PC-3 (cell line): ENCODE results near the gene ABTB2. TPM values are rescaled to one million over a fixed set of nuclear protein-coding genes. Genes with fewer than 3 reads are reported as not detected.

Experiments
- ATAC-seq: fragments of 200-7000 bp; cut with Tn5 transposase; 2 replicates; pipeline ENCODE4 v1.9.1; 2020; ENCODE audit warnings: mild to moderate bottlenecking, moderate library complexity
- BruUV-seq: library from RNA; stranded (reverse); fragments of 400-500 nt; replicated peaks from 2 replicates; lab custom pipeline; 2021; lab: Mats Ljungman, UMichigan
- CTCF ChIA-PET: fragments of 300-600 bp; sonication (Branson Sonifier 250); formaldehyde crosslinking; loops from one replicate; lab custom pipeline; 2022; ENCODE audit warnings: antibody characterized with exemption; lab: Charles Lee
- POLR2A ChIA-PET: fragments of 300-600 bp; sonication (Branson Sonifier 250); formaldehyde crosslinking; loops from one replicate; lab custom pipeline; 2022; ENCODE audit warnings: antibody characterized with exemption; ENCODE audit not compliant: unreplicated experiment; lab: Charles Lee
- DNase-seq: peaks from one replicate; pipeline ENCODE4 v3.0.0-alpha.2; 2015
- H2AFZ ChIP-seq: fragments of 300-600 bp; sonication (generic); 2 replicates; pipeline ENCODE4 v1.6.0; 2016; ENCODE audit warnings: antibody characterized with exemption, low read length
- H3F3A ChIP-seq: fragments of 300-600 bp; sonication (generic); one replicate; pipeline ENCODE4 v1.6.0; 2017; ENCODE audit warnings: antibody characterized with exemption, low read length, control low read depth, mild to moderate bottlenecking; ENCODE audit not compliant: unreplicated experiment
- H3K27ac ChIP-seq: fragments of 300-600 bp; sonication (generic); 2 replicates; pipeline ENCODE4 v1.5.1; 2016; ENCODE audit warnings: mild to moderate bottlenecking, low read length
- H3K27me3 ChIP-seq: fragments of 300-600 bp; sonication (generic); 2 replicates; pipeline ENCODE4 v1.6.1; 2016; ENCODE audit warnings: low read length, mixed read lengths
- H3K36me3 ChIP-seq: fragments of 300-600 bp; sonication (generic); 2 replicates; pipeline ENCODE4 v1.6.1; 2016; ENCODE audit warnings: low read depth, mixed run types, low read length, mixed read lengths
- H3K4me1 ChIP-seq: fragments of 300-600 bp; sonication (generic); 2 replicates; pipeline ENCODE4 v1.5.1; 2016; ENCODE audit warnings: low read length; ENCODE audit not compliant: insufficient read depth
- H3K4me2 ChIP-seq: fragments of 300-600 bp; sonication (generic); 2 replicates; pipeline ENCODE4 v1.6.0; 2016; ENCODE audit warnings: low read length
- H3K4me3 ChIP-seq: fragments of 300-600 bp; sonication (generic); 2 replicates; pipeline ENCODE4 v1.5.1; 2016; ENCODE audit warnings: mild to moderate bottlenecking, low read length, mixed read lengths
- H3K79me2 ChIP-seq: fragments of 300-600 bp; sonication (generic); 2 replicates; pipeline ENCODE4 v1.6.1; 2017; ENCODE audit warnings: low read length, mixed read lengths
- H3K9ac ChIP-seq: fragments of 300-600 bp; sonication (generic); 2 replicates; pipeline ENCODE4 v1.6.0; 2016; ENCODE audit warnings: mild to moderate bottlenecking, low read length
- H3K9me2 ChIP-seq: fragments of 300-600 bp; sonication (generic); replicated peaks from 2 replicates; pipeline ENCODE4 v1.6.1; 2016; ENCODE audit warnings: mixed run types, low read length, mixed read lengths
- H3K9me3 ChIP-seq: fragments of 300-600 bp; sonication (generic); 2 replicates; pipeline ENCODE4 v1.6.1; 2016; ENCODE audit warnings: low read length, mixed read lengths
- H4K20me1 ChIP-seq: fragments of 300-600 bp; sonication (generic); 2 replicates; pipeline ENCODE4 v1.6.1; 2016; ENCODE audit warnings: low read length, mixed read lengths
- EZH2 ChIP-seq: fragments of 300-600 bp; sonication (generic); IDR thresholded peaks from one replicate; pipeline ENCODE4 v1.6.1; 2017; ENCODE audit warnings: antibody characterized with exemption, mild to moderate bottlenecking, low read length; ENCODE audit not compliant: unreplicated experiment
- EZH2phosphoT487 ChIP-seq: fragments of 300-600 bp; sonication (generic); IDR thresholded peaks from 2 replicates; pipeline ENCODE4 v1.6.1; 2018; ENCODE audit warnings: mild to moderate bottlenecking, antibody characterized with exemption, low read length, borderline replicate concordance
- intact Hi-C: fragments of 100-400 bp; cut with micrococcal nuclease; formaldehyde crosslinking; loops from 2 replicates; pipeline ENCODE4 v1.9.0; 2023
- total RNA-seq: library from RNA; depleted of rRNA; stranded (reverse); fragments of >200 nt; gene quantifications from 2 replicates; pipeline ENCODE4 v1.2.3, GENCODE V29; 2014
- TF ChIP-seq, protein P1 (sequence below): fragments of 300-600 bp; sonication (generic); conservative IDR thresholded peaks from 2 replicates; pipeline ENCODE4 v1.5.1; 2017; ENCODE audit warnings: antibody characterized with exemption, low read depth, mild to moderate bottlenecking, low read length

Gene ABTB2
- total RNA-seq, 1 experiment from 2014 or later = 5.2 TPM

GRCh38 chr11:34214961-34215805 lies 142.6 kb downstream of the ABTB2 start:
- ChIA-PET POLR2A (no interaction called here), CTCF (no interaction called here)
- H3K4me1 ChIP-seq = peaks cover 28% of the 10 kb centered on the region
- BruUV-seq = no TSS peak
- no peak overlapping the region for H3K4me3 ChIP-seq
- ATAC-seq = peak; percentile 72
- H3K9me2 ChIP-seq = no peaks in the 10 kb centered on the region
- peak; percentile 81 for DNase-seq
- H3K79me2 ChIP-seq = no peaks in the 10 kb centered on the region
- H3F3A ChIP-seq = peaks cover 15% of the 10 kb centered on the region
- H3K9me3 ChIP-seq = no peaks in the 10 kb centered on the region
- TF ChIP-seq, protein P1, sequence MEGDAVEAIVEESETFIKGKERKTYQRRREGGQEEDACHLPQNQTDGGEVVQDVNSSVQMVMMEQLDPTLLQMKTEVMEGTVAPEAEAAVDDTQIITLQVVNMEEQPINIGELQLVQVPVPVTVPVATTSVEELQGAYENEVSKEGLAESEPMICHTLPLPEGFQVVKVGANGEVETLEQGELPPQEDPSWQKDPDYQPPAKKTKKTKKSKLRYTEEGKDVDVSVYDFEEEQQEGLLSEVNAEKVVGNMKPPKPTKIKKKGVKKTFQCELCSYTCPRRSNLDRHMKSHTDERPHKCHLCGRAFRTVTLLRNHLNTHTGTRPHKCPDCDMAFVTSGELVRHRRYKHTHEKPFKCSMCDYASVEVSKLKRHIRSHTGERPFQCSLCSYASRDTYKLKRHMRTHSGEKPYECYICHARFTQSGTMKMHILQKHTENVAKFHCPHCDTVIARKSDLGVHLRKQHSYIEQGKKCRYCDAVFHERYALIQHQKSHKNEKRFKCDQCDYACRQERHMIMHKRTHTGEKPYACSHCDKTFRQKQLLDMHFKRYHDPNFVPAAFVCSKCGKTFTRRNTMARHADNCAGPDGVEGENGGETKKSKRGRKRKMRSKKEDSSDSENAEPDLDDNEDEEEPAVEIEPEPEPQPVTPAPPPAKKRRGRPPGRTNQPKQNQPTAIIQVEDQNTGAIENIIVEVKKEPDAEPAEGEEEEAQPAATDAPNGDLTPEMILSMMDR = no peak
- TF ChIP-seq EZH2 = no peak
- no peak for TF ChIP-seq EZH2phosphoT487
- H3K36me3 ChIP-seq = no peaks in the 10 kb centered on the region
- H3K27me3 ChIP-seq = no peaks in the 10 kb centered on the region
- intact Hi-C loops = no loop called here
- H3K9ac ChIP-seq = no peak overlapping the region
- peak overlapping the region; percentile 44 for H3K4me2 ChIP-seq
- H4K20me1 ChIP-seq = no peaks in the 10 kb centered on the region
- no peak overlapping the region for H2AFZ ChIP-seq
- H3K27ac ChIP-seq = peak overlapping the region; percentile 70

- no peak overlapping the region for H3K4me3 ChIP-seq
- no peak overlapping the region for H2AFZ ChIP-seq
- no peaks in the 10 kb centered on the region for H3K9me3 ChIP-seq
- H3F3A ChIP-seq = peaks cover 15% of the 10 kb centered on the region
- H3K27ac ChIP-seq = peak overlapping the region; percentile 54
- 0 out of 2 replicates have a peak overlapping the region, but pooled peaks have one; percentile 20 for H3K9ac ChIP-seq
- no peaks in the 10 kb centered on the region for H3K27me3 ChIP-seq
- H3K79me2 ChIP-seq = no peaks in the 10 kb centered on the region
- H3K4me1 ChIP-seq = peaks cover 34% of the 10 kb centered on the region
- no peaks in the 10 kb centered on the region for H4K20me1 ChIP-seq
- no peaks in the 10 kb centered on the region for H3K36me3 ChIP-seq
- CTCF ChIA-PET = no interaction called here
- POLR2A ChIA-PET = interaction anchor here (0.7 kb wide), 1 partner anchor 37 kb away, joined by 5 read pairs; no protein-coding TSS in a partner anchor
- BruUV-seq = no TSS peak
- ATAC-seq (peak; percentile 73), DNase-seq (peak; percentile 69)
- TF ChIP-seq EZH2phosphoT487 = no peak
- TF ChIP-seq EZH2 = no peak
- TF ChIP-seq, protein P1 = no peak
- no peaks in the 10 kb centered on the region for H3K9me2 ChIP-seq
- intact Hi-C loops = no loop called here
- peak overlapping the region; percentile 59 for H3K4me2 ChIP-seq
Measured at GRCh38 chr11:34213366-34213765, 144.4 kb downstream of the ABTB2 start.

DNA sequence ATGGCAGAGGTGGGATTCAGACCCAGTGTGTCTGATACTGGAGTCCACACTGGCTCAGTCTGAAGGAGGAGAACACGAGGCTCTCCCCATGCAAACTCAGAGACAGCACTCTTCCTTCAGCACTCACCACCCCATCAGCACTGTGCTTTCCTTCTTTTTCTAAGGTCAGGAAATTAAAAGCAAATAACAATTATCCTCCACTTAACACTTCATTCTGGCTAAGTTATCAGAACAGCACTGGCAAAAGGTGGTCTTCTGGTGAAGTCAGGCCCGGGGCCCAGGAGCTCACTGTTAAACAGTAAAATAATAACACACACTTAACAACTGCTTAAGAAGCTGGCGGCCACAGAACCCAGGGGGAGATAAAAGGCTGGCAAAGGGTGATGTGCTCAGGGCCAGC lies 145.2 kb downstream of the ABTB2 start:
- DNase-seq = no peak

More for the DNA sequence above, 145.2 kb downstream of the ABTB2 start:
- H3K36me3 ChIP-seq = no peaks in the 10 kb centered on the region
- BruUV-seq = no TSS peak
- no peak overlapping the region for H3K4me3 ChIP-seq
- POLR2A ChIA-PET = no interaction called here
- H3F3A ChIP-seq = peaks cover 15% of the 10 kb centered on the region
- ATAC-seq = no peak
- H3K9me3 ChIP-seq = no peaks in the 10 kb centered on the region
- H3K79me2 ChIP-seq = no peaks in the 10 kb centered on the region
- no peak overlapping the region for H2AFZ ChIP-seq
- no peak overlapping the region for H3K27ac ChIP-seq
- no peak overlapping the region for H3K9ac ChIP-seq
- intact Hi-C loops = no loop called here
- no peaks in the 10 kb centered on the region for H3K27me3 ChIP-seq
- H4K20me1 ChIP-seq = no peaks in the 10 kb centered on the region
- CTCF ChIA-PET = no interaction called here
- TF ChIP-seq, protein P1 = no peak
- no peak for TF ChIP-seq EZH2phosphoT487
- H3K4me1 ChIP-seq = peaks cover 34% of the 10 kb centered on the region
- no peaks in the 10 kb centered on the region for H3K9me2 ChIP-seq
- H3K4me2 ChIP-seq = no peak overlapping the region
